Effector CD4-positive, alpha-beta T cell (primary cell): ENCODE results near the gene ASXL3. TPM values are rescaled to one million over a fixed set of nuclear protein-coding genes. Genes with fewer than 3 reads are reported as not detected.

Experiments used
- DNase-seq: peaks from one replicate; pipeline ENCODE4 v3.0.0-alpha.2; 2020
- total RNA-seq: gene quantifications from one replicate; lab custom pipeline; 2026; lab: John Stamatoyannopoulos, UW

Gene ASXL3
- not detected for total RNA-seq

GRCh38 chr18:33577685-33578517, at the start of gene ASXL3:
TSS of gene ASXL3 (plus strand) at chr18:33578219. CDS start at chr18:33578632, 413 bp downstream.
- DNase-seq = no peak

GRCh38 chr18:33532978-33533377, 45.0 kb upstream of the ASXL3 start:
- DNase-seq = no peak

GRCh38 chr18:33536904-33537303, 41.1 kb upstream of the ASXL3 start:
- DNase-seq = no peak

- no peak for DNase-seq
These were observed 39.5 kb upstream of the ASXL3 start for GRCh38 chr18:33538418-33539042.

- no peak for DNase-seq
These were observed 37.6 kb upstream of the ASXL3 start for GRCh38 chr18:33540392-33540791.

- DNase-seq = no peak
These were observed 36.7 kb upstream of the ASXL3 start for GRCh38 chr18:33541316-33541715.

- DNase-seq = no peak
These were observed 21.2 kb upstream of the ASXL3 start for GRCh38 chr18:33556846-33557245.

- no peak for DNase-seq
These were observed 20.3 kb upstream of the ASXL3 start for GRCh38 chr18:33557706-33558105.

- DNase-seq = no peak
These were observed 19.5 kb upstream of the ASXL3 start for GRCh38 chr18:33558529-33558928.

- no peak for DNase-seq
These were observed 17.2 kb upstream of the ASXL3 start for GRCh38 chr18:33560686-33561370.

- DNase-seq = no peak
These were observed 15.3 kb upstream of the ASXL3 start for GRCh38 chr18:33562741-33563140.

GRCh38 chr18:33567705-33568104, 10.3 kb upstream of the ASXL3 start:
- DNase-seq = no peak

GRCh38 chr18:33571998-33572787, 5.8 kb upstream of the ASXL3 start:
- DNase-seq = no peak

- DNase-seq = no peak
These were observed 4.8 kb upstream of the ASXL3 start for GRCh38 chr18:33573193-33573592.

GRCh38 chr18:33575451-33575850, 2.6 kb upstream of the ASXL3 start:
- DNase-seq = no peak

GRCh38 chr18:33576999-33577646, 896 bp upstream of the ASXL3 start:
- no peak for DNase-seq

- no peak for DNase-seq
These were observed 714 bp downstream of the ASXL3 start for GRCh38 chr18:33578518-33579348.

- DNase-seq = no peak
These were observed 1.6 kb downstream of the ASXL3 start for GRCh38 chr18:33579349-33580215.

- no peak for DNase-seq
These were observed 2.5 kb downstream of the ASXL3 start for GRCh38 chr18:33580546-33580945.

GRCh38 chr18:33581856-33582255, 3.8 kb downstream of the ASXL3 start:
- DNase-seq = no peak
